Tibial nerve (tissue), 4 donors: ENCODE data around the gene CAPZA2. TPM values are rescaled to one million over a fixed set of nuclear protein-coding genes. Genes with fewer than 3 reads are reported as not detected.

Experiments used
- DNase-seq, 2 donors: peaks; one replicate each; pipeline ENCODE4 v3.0.0-alpha.2; 2019; ENCODE audit warnings: low spot score in 2 of 2
- H3K27ac ChIP-seq, 4 donors: fragments of 200-600 bp; sonication (generic) in 3 of 4; one replicate each; pipeline ENCODE4 v1.5.1; 2017 to 2019; ENCODE audit warnings: mild to moderate bottlenecking in 1 of 4
- H3K27me3 ChIP-seq, 2 donors: fragments of 200-600 bp; sonication (generic) in 1 of 2; one replicate each; pipeline versions ENCODE4 v1.5.1 to v1.6.0; 2017 to 2019
- H3K36me3 ChIP-seq, 3 donors: fragments of 200-600 bp; sonication (generic); one replicate each; pipeline ENCODE4 v1.5.1; 2018 to 2019
- H3K4me1 ChIP-seq, 4 donors: fragments of 200-600 bp; sonication (generic) in 3 of 4; one replicate each; pipeline ENCODE4 v1.5.1; 2017 to 2019
- H3K4me3 ChIP-seq, 4 donors: fragments of 200-600 bp; sonication (generic) in 3 of 4; one replicate each; pipeline ENCODE4 v1.5.1; 2017 to 2019; ENCODE audit warnings: mild to moderate bottlenecking in 1 of 4, moderate library complexity in 1 of 4
- H3K9me3 ChIP-seq, 4 donors: fragments of 200-600 bp; sonication (generic) in 3 of 4; one replicate each; pipeline ENCODE4 v1.5.1; 2017 to 2019
- EP300 ChIP-seq, 2 donors: sonication (generic); formaldehyde crosslinking; IDR thresholded peaks; one replicate each; pipeline ENCODE4 v1.6.1; 2017; ENCODE audit warnings: antibody characterized with exemption in 2 of 2, mild to moderate bottlenecking in 1 of 2
- POLR2A ChIP-seq, 2 donors: fragments of 450-650 bp; IDR thresholded peaks; one replicate each; pipeline ENCODE4 v1.6.1; 2017; ENCODE audit warnings: antibody characterized with exemption in 2 of 2, mild to moderate bottlenecking in 2 of 2, moderate library complexity in 2 of 2
- WGBS, 2 donors: methylation state at CpG; one replicate each; pipeline ENCODE4 v1.1.5; 2018; 5-methylcytosine and 5-hydroxymethylcytosine counted together
- total RNA-seq, 4 donors: library from RNA; depleted of rRNA; stranded (reverse); fragments of >200 nt; gene quantifications; one replicate each; pipeline ENCODE4 v1.1.0, GENCODE V29; 2016
- TF ChIP-seq, protein P1 (sequence below), 5 experiments: fragments of 200-600 bp in 3 of 5; fragments of 450-650 bp in 2 of 5; sonication (generic) in 3 of 5; IDR thresholded peaks; one replicate each; pipeline ENCODE4 v1.5.1; 2016 to 2019; ENCODE audit warnings: antibody characterized with exemption in 5 of 5, mild to moderate bottlenecking in 3 of 5, moderate library complexity in 2 of 5

CAPZA2 gene
- total RNA-seq, 4 donors from 2014 or later: 55.5 to 127 (median 99.2) TPM

- Histone ChIP-seq H3K9me3 (peaks cover 0 to 8% (median 0%) of the 10 kb centered on the region in 4 donors), H3K27ac (no peak overlapping the region), H3K4me1 (peaks cover 0 to 17% (median 0%) of the 10 kb centered on the region in 4 donors), H3K4me3 (no peak overlapping the region), H3K36me3 (peaks cover 0 to 5% (median 0%) of the 10 kb centered on the region in 3 donors), H3K27me3 (no peaks in the 10 kb centered on the region)
- WGBS, 2 donors: 92 to 95% methylated on average over 3 of the region's 3 CpGs
- TF ChIP-seq POLR2A (IDR thresholded peaks at IDR 0.05) (no peak), EP300 (IDR thresholded peaks at IDR 0.05) (no peak)
- TF ChIP-seq, protein P1, sequence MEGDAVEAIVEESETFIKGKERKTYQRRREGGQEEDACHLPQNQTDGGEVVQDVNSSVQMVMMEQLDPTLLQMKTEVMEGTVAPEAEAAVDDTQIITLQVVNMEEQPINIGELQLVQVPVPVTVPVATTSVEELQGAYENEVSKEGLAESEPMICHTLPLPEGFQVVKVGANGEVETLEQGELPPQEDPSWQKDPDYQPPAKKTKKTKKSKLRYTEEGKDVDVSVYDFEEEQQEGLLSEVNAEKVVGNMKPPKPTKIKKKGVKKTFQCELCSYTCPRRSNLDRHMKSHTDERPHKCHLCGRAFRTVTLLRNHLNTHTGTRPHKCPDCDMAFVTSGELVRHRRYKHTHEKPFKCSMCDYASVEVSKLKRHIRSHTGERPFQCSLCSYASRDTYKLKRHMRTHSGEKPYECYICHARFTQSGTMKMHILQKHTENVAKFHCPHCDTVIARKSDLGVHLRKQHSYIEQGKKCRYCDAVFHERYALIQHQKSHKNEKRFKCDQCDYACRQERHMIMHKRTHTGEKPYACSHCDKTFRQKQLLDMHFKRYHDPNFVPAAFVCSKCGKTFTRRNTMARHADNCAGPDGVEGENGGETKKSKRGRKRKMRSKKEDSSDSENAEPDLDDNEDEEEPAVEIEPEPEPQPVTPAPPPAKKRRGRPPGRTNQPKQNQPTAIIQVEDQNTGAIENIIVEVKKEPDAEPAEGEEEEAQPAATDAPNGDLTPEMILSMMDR (IDR thresholded peaks at IDR 0.05): no peak
- DNase-seq: no peak
Observed at GRCh38 chr7:116884691-116885090, 22.3 kb downstream of the CAPZA2 start.

DNA sequence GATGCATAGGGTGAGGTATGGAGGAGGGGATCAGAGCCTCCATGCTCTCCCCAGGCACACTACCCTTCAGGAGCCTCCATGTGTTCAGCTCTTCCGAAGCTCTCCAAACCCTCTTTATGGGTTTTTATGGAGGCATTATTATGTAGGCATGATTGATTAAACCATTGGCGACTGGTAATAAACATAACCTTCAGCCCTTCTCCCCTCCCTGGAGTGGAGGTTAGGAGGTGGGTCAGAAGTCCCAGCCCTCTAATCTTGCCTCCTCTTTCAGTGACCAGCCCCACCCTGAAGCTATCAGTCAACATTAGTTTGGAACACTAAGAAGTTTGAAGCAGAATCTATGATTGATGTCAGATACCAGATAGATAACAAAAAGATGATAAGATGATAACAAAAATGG lies 23.3 kb downstream of the CAPZA2 start:
- Histone ChIP-seq H3K36me3 (peaks cover 0 to 5% (median 0%) of the 10 kb centered on the region in 3 donors), H3K4me3 (no peak overlapping the region), H3K27ac (no peak overlapping the region), H3K4me1 (peaks cover 0 to 17% (median 0%) of the 10 kb centered on the region in 4 donors), H3K9me3 (peaks cover 0 to 8% (median 0%) of the 10 kb centered on the region in 4 donors), H3K27me3 (no peaks in the 10 kb centered on the region)
- no peak for TF ChIP-seq POLR2A (IDR thresholded peaks at IDR 0.05)
- TF ChIP-seq EP300 (IDR thresholded peaks at IDR 0.05): no peak
- TF ChIP-seq, protein P1 (IDR thresholded peaks at IDR 0.05): no peak
- no peak for DNase-seq
- WGBS, 2 donors: 56 to 68% methylated on average over 2 of the region's 2 CpGs

GRCh38 chr7:116886543-116887156 lies 24.3 kb downstream of the CAPZA2 start:
- no peak for DNase-seq
- peaks cover 0 to 16% (median 0%) of the 10 kb centered on the region in 4 donors for H3K4me1 ChIP-seq
- H3K36me3 ChIP-seq: peaks cover 0 to 14% (median 0%) of the 10 kb centered on the region in 3 donors
- no peak overlapping the region for H3K27ac ChIP-seq
- H3K4me3 ChIP-seq: no peak overlapping the region
- peaks cover 0 to 8% (median 0%) of the 10 kb centered on the region in 4 donors for H3K9me3 ChIP-seq
- no peaks in the 10 kb centered on the region for H3K27me3 ChIP-seq
- TF ChIP-seq, protein P1 (IDR thresholded peaks at IDR 0.05): no peak
- TF ChIP-seq POLR2A (IDR thresholded peaks at IDR 0.05): no peak
- no peak for TF ChIP-seq EP300 (IDR thresholded peaks at IDR 0.05)

- H3K4me1 ChIP-seq: peaks cover 0 to 13% (median 0%) of the 10 kb centered on the region in 4 donors
- H3K27ac ChIP-seq: no peak overlapping the region
- TF ChIP-seq, protein P1 (IDR thresholded peaks at IDR 0.05): no peak
- TF ChIP-seq EP300 (IDR thresholded peaks at IDR 0.05): no peak
- no peak for TF ChIP-seq POLR2A (IDR thresholded peaks at IDR 0.05)
- no peaks in the 10 kb centered on the region for H3K27me3 ChIP-seq
- no peak for DNase-seq
- H3K36me3 ChIP-seq: peaks cover 0 to 34% (median 10%) of the 10 kb centered on the region in 3 donors
- 51 to 53% methylated on average over 3 of the region's 3 CpGs for WGBS, 2 donors
- H3K4me3 ChIP-seq: no peak overlapping the region
- peaks cover 0 to 8% (median 0%) of the 10 kb centered on the region in 4 donors for H3K9me3 ChIP-seq
Observed at GRCh38 chr7:116888895-116889294, 26.5 kb downstream of the CAPZA2 start.

DNA sequence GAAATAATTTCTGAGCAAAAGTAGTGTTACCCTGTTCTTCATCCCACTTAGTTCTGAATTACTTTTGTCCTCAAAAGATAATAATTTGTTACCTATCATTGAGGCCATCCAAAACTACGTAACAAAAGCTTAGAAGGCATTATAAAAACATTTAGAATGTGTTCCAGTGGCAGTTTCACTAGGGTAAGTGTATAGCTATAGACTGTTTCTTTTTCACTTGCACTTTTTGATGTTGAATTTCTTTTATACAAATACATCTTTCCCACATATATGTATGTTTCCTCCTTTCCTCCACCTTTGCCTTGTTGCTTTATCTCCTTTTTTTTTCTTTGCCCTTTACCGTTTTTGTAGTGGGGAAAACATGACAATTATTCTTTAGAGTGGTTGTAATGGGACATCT lies 33.5 kb downstream of the CAPZA2 start:
- no peak for DNase-seq
- TF ChIP-seq POLR2A (IDR thresholded peaks at IDR 0.05): no peak
- TF ChIP-seq EP300 (IDR thresholded peaks at IDR 0.05): no peak
- TF ChIP-seq, protein P1 (IDR thresholded peaks at IDR 0.05): no peak
- no peak overlapping the region for H3K27ac ChIP-seq
- WGBS, 2 donors: 50 to 75% methylated on average over 2 of the region's 2 CpGs
- no peaks in the 10 kb centered on the region for H3K9me3 ChIP-seq
- H3K4me3 ChIP-seq: no peak overlapping the region
- peaks cover 3 to 54% (median 10%) of the 10 kb centered on the region in 3 donors for H3K36me3 ChIP-seq
- peaks cover 0 to 11% (median 0%) of the 10 kb centered on the region in 4 donors for H3K4me1 ChIP-seq
- no peaks in the 10 kb centered on the region for H3K27me3 ChIP-seq
